Common myeloid progenitor, CD34-positive (primary cell): ENCODE measurements around the gene KREMEN1.
"Not testable (repeated sequence)": the region's sequence is repeated elsewhere in the genome, so short reads cannot be mapped to it uniquely, and the experiment has no call there.

Source experiments
- CTCF ChIA-PET: fragments of 350-600 bp; sonication (Branson Sonifier 250); formaldehyde crosslinking; loops from one replicate; lab custom pipeline; 2021; ENCODE audit warnings: antibody characterized with exemption; lab: Charles Lee
- POLR2A ChIA-PET: fragments of 350-600 bp; sonication (Branson Sonifier 250); formaldehyde crosslinking; loops from one replicate; lab custom pipeline; 2021; ENCODE audit warnings: antibody characterized with exemption; lab: Charles Lee
- DNase-seq, 3 donors: peaks; one replicate each; pipeline versions ENCODE4 v3.0.0 to v3.0.0-alpha.2; 2013
- H3K27ac ChIP-seq, 2 experiments: 1 replicate in 1 of 2; 2 replicates in 1 of 2; pipeline ENCODE4 v1.7.0; 2013; ENCODE audit warnings: inconsistent platforms in 2 of 2, low read length in 2 of 2, mild to moderate bottlenecking in 2 of 2, low read depth in 1 of 2, moderate library complexity in 1 of 2; ENCODE audit not compliant: severe bottlenecking in 2 of 2, insufficient read depth in 1 of 2, poor library complexity in 1 of 2
- H3K27me3 ChIP-seq, 5 experiments: replicated peaks in 2 of 5; 1 replicate in 3 of 5; 2 replicates in 2 of 5; pipeline versions ENCODE4 v1.6.1 to v1.7.0; 2013; ENCODE audit warnings: low read length in 4 of 5, mild to moderate bottlenecking in 2 of 5, moderate library complexity in 2 of 5, inconsistent platforms in 1 of 5; ENCODE audit not compliant: insufficient read depth in 5 of 5, control insufficient read depth in 4 of 5
- H3K36me3 ChIP-seq, 4 experiments: 1 replicate in 2 of 4; 2 replicates in 2 of 4; pipeline versions ENCODE4 v1.6.1 to v1.7.0; 2013; ENCODE audit warnings: low read length in 3 of 4, control low read depth in 1 of 4, mild to moderate bottlenecking in 1 of 4; ENCODE audit not compliant: control insufficient read depth in 4 of 4, insufficient read depth in 4 of 4
- H3K4me1 ChIP-seq, 4 experiments: 1 replicate in 3 of 4; 2 replicates in 1 of 4; pipeline versions ENCODE4 v1.6.1 to v1.7.1; 2013; ENCODE audit warnings: low read length in 3 of 4, mild to moderate bottlenecking in 3 of 4, control low read depth in 1 of 4, inconsistent platforms in 1 of 4, moderate library complexity in 1 of 4; ENCODE audit not compliant: control insufficient read depth in 4 of 4, insufficient read depth in 4 of 4; ENCODE audit errors: control extremely low read depth in 1 of 4
- H3K4me3 ChIP-seq, 7 experiments: 1 replicate in 4 of 7; 2 replicates in 3 of 7; pipeline versions ENCODE4 v1.5.1 to v1.7.0; 2013; ENCODE audit warnings: mild to moderate bottlenecking in 7 of 7, low read length in 6 of 7, moderate library complexity in 6 of 7, inconsistent platforms in 2 of 7, low read depth in 2 of 7, control low read depth in 1 of 7; ENCODE audit not compliant: insufficient read depth in 4 of 7, control insufficient read depth in 1 of 7; ENCODE audit errors: extremely low read depth in 1 of 7
- H3K9me3 ChIP-seq, 5 experiments: 1 replicate in 4 of 5; 2 replicates in 1 of 5; pipeline versions ENCODE4 v1.6.1 to v1.7.1; 2013; ENCODE audit warnings: low read length in 4 of 5, mild to moderate bottlenecking in 2 of 5, inconsistent platforms in 1 of 5, low read depth in 1 of 5, moderate library complexity in 1 of 5; ENCODE audit not compliant: control insufficient read depth in 4 of 5, insufficient read depth in 2 of 5; ENCODE audit errors: control extremely low read depth in 1 of 5
- WGBS: methylation state at CpG from one replicate; pipeline ENCODE4 v1.1.5; 2013; ENCODE audit not compliant: insufficient coverage; 5-methylcytosine and 5-hydroxymethylcytosine counted together

KREMEN1 gene

GRCh38 chr22:29113319-29113718, 40.5 kb downstream of the KREMEN1 start:
- peaks cover 0 to 6% (median 2%) of the 10 kb centered on the region in 5 experiments for H3K9me3 ChIP-seq
- POLR2A ChIA-PET = interaction anchor here (0.5 kb wide), 1 partner anchor 93 kb away, joined by 3 read pairs; no protein-coding TSS in a partner anchor
- H3K27ac ChIP-seq = no peak overlapping the region
- 100% methylated on average over 2 of the region's 4 CpGs for WGBS
- DNase-seq = no peak
- no peaks in the 10 kb centered on the region for H3K36me3 ChIP-seq
- H3K4me1 ChIP-seq = no peaks in the 10 kb centered on the region
- H3K27me3 ChIP-seq = peaks cover 0 to 1% (median 0%) of the 10 kb centered on the region in 5 experiments
- H3K4me3 ChIP-seq = no peak overlapping the region
- CTCF ChIA-PET = no interaction called here

GRCh38 chr22:29114392-29114791, 41.6 kb downstream of the KREMEN1 start:
- no peaks in the 10 kb centered on the region for H3K4me1 ChIP-seq
- ChIA-PET CTCF (interaction anchor here (1.0 kb wide), 1 partner anchor 22 kb away, joined by 4 read pairs; no protein-coding TSS in a partner anchor), POLR2A (no interaction called here)
- no peak overlapping the region for H3K27ac ChIP-seq
- WGBS = 100% methylated on average over 1 of the region's 4 CpGs
- H3K9me3 ChIP-seq = peaks cover 0 to 8% (median 4%) of the 10 kb centered on the region in 5 experiments
- DNase-seq = no peak
- H3K4me3 ChIP-seq = no peak overlapping the region
- H3K27me3 ChIP-seq = peaks cover 0 to 1% (median 0%) of the 10 kb centered on the region in 5 experiments
- no peaks in the 10 kb centered on the region for H3K36me3 ChIP-seq

GRCh38 chr22:29115682-29116288, 43.0 kb downstream of the KREMEN1 start:
- no peaks in the 10 kb centered on the region for H3K36me3 ChIP-seq
- ChIA-PET CTCF (no interaction called here), POLR2A (no interaction called here)
- H3K4me3 ChIP-seq = no peak overlapping the region
- no peaks in the 10 kb centered on the region for H3K4me1 ChIP-seq
- peaks cover 0 to 12% (median 4%) of the 10 kb centered on the region in 5 experiments for H3K9me3 ChIP-seq
- H3K27ac ChIP-seq = no peak overlapping the region
- no peaks in the 10 kb centered on the region for H3K27me3 ChIP-seq
- peak in 1 of 3 donors; percentile 14 for DNase-seq
- WGBS = 86% methylated on average over 1 of the region's 2 CpGs

GRCh38 chr22:29116397-29117123, 43.7 kb downstream of the KREMEN1 start:
- DNase-seq = peak in 1 of 3 donors; percentile 18
- WGBS = 100% methylated on average over 3 of the region's 3 CpGs
- no peaks in the 10 kb centered on the region for H3K27me3 ChIP-seq
- ChIA-PET CTCF (interaction anchor here (1.0 kb wide), 1 partner anchor 32 kb away, joined by 3 read pairs; no protein-coding TSS in a partner anchor), POLR2A (interaction anchor here (0.6 kb wide), 1 partner anchor 153 kb away, joined by 3 read pairs; no protein-coding TSS in a partner anchor)
- no peak overlapping the region for H3K27ac ChIP-seq
- no peaks in the 10 kb centered on the region for H3K36me3 ChIP-seq
- H3K4me1 ChIP-seq = no peaks in the 10 kb centered on the region
- H3K4me3 ChIP-seq = no peak overlapping the region
- H3K9me3 ChIP-seq = peaks cover 0 to 12% (median 4%) of the 10 kb centered on the region in 5 experiments

GRCh38 chr22:29117799-29118477, 45.1 kb downstream of the KREMEN1 start:
- POLR2A ChIA-PET = no interaction called here

GRCh38 chr22:29120098-29120912, 47.5 kb downstream of the KREMEN1 start:
- WGBS = 95% methylated on average over 4 of the region's 7 CpGs
- H3K27me3 ChIP-seq, H3K4me1 ChIP-seq, H3K4me3 ChIP-seq, H3K27ac ChIP-seq, POLR2A ChIA-PET, H3K36me3 ChIP-seq: not testable (repeated sequence)
- peaks cover 0 to 12% (median 4%) of the 10 kb centered on the region in 5 experiments for H3K9me3 ChIP-seq
- DNase-seq = peak in 2 of 3 donors; percentile 38 to 54
- CTCF ChIA-PET = interaction anchor here (0.6 kb wide), 1 partner anchor 255 kb away, joined by 4 read pairs; no protein-coding TSS in a partner anchor

More at GRCh38 chr22:29117799-29118477, 45.1 kb downstream of the KREMEN1 start:
- no peaks in the 10 kb centered on the region for H3K27me3 ChIP-seq
- H3K4me3 ChIP-seq = no peak overlapping the region
- no peak overlapping the region for H3K27ac ChIP-seq
- no peaks in the 10 kb centered on the region for H3K4me1 ChIP-seq
- DNase-seq = peak in 1 of 3 donors; percentile 14
- no peaks in the 10 kb centered on the region for H3K36me3 ChIP-seq
- H3K9me3 ChIP-seq = peaks cover 0 to 12% (median 4%) of the 10 kb centered on the region in 5 experiments
- 72% methylated on average over 3 of the region's 6 CpGs for WGBS
- CTCF ChIA-PET = interaction anchor here (1.0 kb wide), 1 partner anchor 31 kb away, joined by 3 read pairs; no protein-coding TSS in a partner anchor
